CD4-positive, CD25-positive, alpha-beta regulatory T cell (primary cell): ENCODE results near the gene NT5DC4. TPM values are rescaled to one million over a fixed set of nuclear protein-coding genes. Genes with fewer than 3 reads are reported as not detected.
"Not testable (repeated sequence)": the region's sequence is repeated elsewhere in the genome, so short reads cannot be mapped to it uniquely, and the experiment has no call there.

Source experiments
- ATAC-seq, 2 donors: fragments of 150-1000 bp; cut with Tn5 transposase; one replicate each; pipeline ENCODE4 v1.10.0; 2021; ENCODE audit warnings: low read depth in 2 of 2, moderate number of reproducible peaks in 2 of 2, moderate library complexity in 1 of 2
- DNase-seq, 3 donors: peaks; one replicate each; pipeline versions ENCODE4 v3.0.0 to v3.0.0-alpha.2; 2012 to 2022; ENCODE audit warnings: mixed read lengths in 1 of 3
- H3K27ac ChIP-seq: one replicate; pipeline ENCODE4 v1.7.0; 2013; ENCODE audit warnings: mild to moderate bottlenecking, low read length; ENCODE audit not compliant: insufficient read depth, poor library complexity, severe bottlenecking
- H3K27me3 ChIP-seq: one replicate; pipeline ENCODE4 v1.7.0; 2013; ENCODE audit warnings: low read length; ENCODE audit not compliant: control insufficient read depth, insufficient read depth
- H3K36me3 ChIP-seq: one replicate; pipeline ENCODE4 v1.7.0; 2013; ENCODE audit warnings: mild to moderate bottlenecking, low read length, moderate library complexity; ENCODE audit not compliant: control insufficient read depth, insufficient read depth
- H3K4me1 ChIP-seq: 2 replicates; pipeline ENCODE4 v1.7.0; 2013; ENCODE audit warnings: mild to moderate bottlenecking, low read length; ENCODE audit not compliant: insufficient read depth, control insufficient read depth, poor library complexity, severe bottlenecking
- H3K4me3 ChIP-seq: one replicate; pipeline ENCODE4 v1.7.0; 2013; ENCODE audit warnings: low read depth, mild to moderate bottlenecking, low read length, moderate library complexity
- H3K9me3 ChIP-seq, 2 experiments: 1 replicate in 1 of 2; 2 replicates in 1 of 2; pipeline ENCODE4 v1.7.0; 2013; ENCODE audit warnings: low read length in 2 of 2, mild to moderate bottlenecking in 1 of 2, moderate library complexity in 1 of 2; ENCODE audit not compliant: control insufficient read depth in 2 of 2
- H3K27ac Mint-ChIP-seq, 3 donors: one replicate each; pipeline ENCODE4 v1.8.0; 2020 to 2022; ENCODE audit warnings: mild to moderate bottlenecking in 3 of 3, mixed read lengths in 3 of 3, moderate library complexity in 2 of 3
- H3K27me3 Mint-ChIP-seq: one replicate; pipeline ENCODE4 v1.8.0; 2022; ENCODE audit warnings: mild to moderate bottlenecking, mixed read lengths
- H3K36me3 Mint-ChIP-seq: one replicate; pipeline ENCODE4 v1.8.0; 2020; ENCODE audit warnings: mixed read lengths
- H3K4me1 Mint-ChIP-seq, 4 donors: one replicate each; pipeline ENCODE4 v1.8.0; 2020 to 2022; ENCODE audit warnings: mixed read lengths in 4 of 4, mild to moderate bottlenecking in 1 of 4
- H3K4me3 Mint-ChIP-seq, 4 donors: one replicate each; pipeline ENCODE4 v1.8.0; 2020 to 2022; ENCODE audit warnings: mild to moderate bottlenecking in 4 of 4, mixed read lengths in 4 of 4, moderate library complexity in 3 of 4
- H3K9me3 Mint-ChIP-seq, 7 donors: one replicate each; pipeline ENCODE4 v1.8.0; 2020 to 2022; ENCODE audit warnings: mixed read lengths in 7 of 7, mild to moderate bottlenecking in 3 of 7, moderate library complexity in 2 of 7
- polyA plus RNA-seq, 4 donors: library from polyadenylated mRNA; unstranded; fragments of 300-500 nt; fragmentation: Illumina TruSeq; gene quantifications; one replicate each; pipeline ENCODE4 v1.2.3, GENCODE V29; 2021
- total RNA-seq: library from RNA; stranded (reverse); gene quantifications from one replicate; pipeline ENCODE4 v1.2.3, GENCODE V29; 2022

Gene NT5DC4
- total and polyA plus RNA-seq, 5 donors from 2014 or later, result not detected

GRCh38 chr2:112705575-112705974 lies 15.2 kb upstream of the NT5DC4 start:
- Histone ChIP-seq H3K36me3 (no peaks in the 10 kb centered on the region), H3K4me1 (peaks cover 5% of the 10 kb centered on the region), H3K9me3 (no peaks in the 10 kb centered on the region), H3K27me3 (peaks cover 2% of the 10 kb centered on the region), H3K27ac (no peak overlapping the region), H3K4me3 (no peak overlapping the region)
- ATAC-seq (no peak), DNase-seq (no peak)
- Mint-ChIP-seq H3K4me3 (no peak overlapping the region), H3K27me3 (peaks cover 29% of the 10 kb centered on the region), H3K36me3 (no peaks in the 10 kb centered on the region), H3K27ac (no peak overlapping the region), H3K4me1 (peaks cover 6 to 26% (median 10%) of the 10 kb centered on the region in 4 donors), H3K9me3 (no peaks in the 10 kb centered on the region)

GRCh38 chr2:112706170-112706664 lies 14.6 kb upstream of the NT5DC4 start:
- H3K27ac ChIP-seq, result no peak overlapping the region

GRCh38 chr2:112706947-112707346 lies 13.9 kb upstream of the NT5DC4 start:
- not testable (repeated sequence) for H3K9me3 Mint-ChIP-seq, ATAC-seq, DNase-seq, H3K4me3 ChIP-seq, H3K27ac ChIP-seq, H3K4me3 Mint-ChIP-seq, H3K36me3 Mint-ChIP-seq, H3K27me3 ChIP-seq, H3K27ac Mint-ChIP-seq, H3K9me3 ChIP-seq, H3K36me3 ChIP-seq, H3K4me1 ChIP-seq
- H3K4me1 Mint-ChIP-seq, result peaks cover 6 to 26% (median 10%) of the 10 kb centered on the region in 4 donors
- H3K27me3 Mint-ChIP-seq, result peaks cover 33% of the 10 kb centered on the region

More at GRCh38 chr2:112706170-112706664, 14.6 kb upstream of the NT5DC4 start:
- Mint-ChIP-seq H3K4me3 (no peak overlapping the region), H3K9me3 (peaks cover 0 to 2% (median 0%) of the 10 kb centered on the region in 7 donors), H3K4me1 (peaks cover 6 to 26% (median 10%) of the 10 kb centered on the region in 4 donors), H3K27ac (no peak overlapping the region), H3K27me3 (peaks cover 31% of the 10 kb centered on the region), H3K36me3 (no peaks in the 10 kb centered on the region)
- Histone ChIP-seq H3K9me3 (no peaks in the 10 kb centered on the region), H3K4me3 (no peak overlapping the region), H3K27me3 (no peaks in the 10 kb centered on the region), H3K4me1 (peaks cover 5% of the 10 kb centered on the region), H3K36me3 (no peaks in the 10 kb centered on the region)
- ATAC-seq (peak; percentile 61 to 69), DNase-seq (peak in 1 of 3 donors; percentile 77)

GRCh38 chr2:112708968-112709367 lies 11.9 kb upstream of the NT5DC4 start:
- no peak overlapping the region for H3K4me3 ChIP-seq

GRCh38 chr2:112709703-112710102 lies 11.1 kb upstream of the NT5DC4 start:
- Mint-ChIP-seq H3K9me3 (peaks cover 0 to 2% (median 0%) of the 10 kb centered on the region in 7 donors), H3K36me3 (no peaks in the 10 kb centered on the region), H3K4me1 (peaks cover 5 to 26% (median 10%) of the 10 kb centered on the region in 4 donors), H3K27me3 (peaks cover 28% of the 10 kb centered on the region), H3K4me3 (peak overlapping the region in 1 of 4 donors; percentile 44), H3K27ac (peak overlapping the region in 1 of 3 donors; percentile 22)
- Histone ChIP-seq H3K4me1 (peaks cover 5% of the 10 kb centered on the region), H3K4me3 (no peak overlapping the region), H3K36me3 (no peaks in the 10 kb centered on the region), H3K9me3 (no peaks in the 10 kb centered on the region), H3K27me3 (no peaks in the 10 kb centered on the region), H3K27ac (no peak overlapping the region)
- no peak for ATAC-seq
- DNase-seq, result no peak

More at GRCh38 chr2:112708968-112709367, 11.9 kb upstream of the NT5DC4 start:
- H3K4me1 Mint-ChIP-seq, result peaks cover 6 to 26% (median 10%) of the 10 kb centered on the region in 4 donors
- H3K27ac Mint-ChIP-seq, result no peak overlapping the region
- peaks cover 0 to 2% (median 0%) of the 10 kb centered on the region in 7 donors for H3K9me3 Mint-ChIP-seq
- Histone ChIP-seq H3K36me3 (no peaks in the 10 kb centered on the region), H3K9me3 (no peaks in the 10 kb centered on the region), H3K4me1 (peaks cover 5% of the 10 kb centered on the region), H3K27ac (no peak overlapping the region), H3K27me3 (no peaks in the 10 kb centered on the region)
- no peaks in the 10 kb centered on the region for H3K36me3 Mint-ChIP-seq
- no peak overlapping the region for H3K4me3 Mint-ChIP-seq
- no peak for ATAC-seq
- DNase-seq, result no peak
- peaks cover 32% of the 10 kb centered on the region for H3K27me3 Mint-ChIP-seq

- peaks cover 26% of the 10 kb centered on the region for H3K27me3 Mint-ChIP-seq
- no peak overlapping the region for H3K4me3 Mint-ChIP-seq
These were observed 9.7 kb upstream of the NT5DC4 start for GRCh38 chr2:112710956-112711750.

GRCh38 chr2:112712465-112712864 lies 8.4 kb upstream of the NT5DC4 start:
- Mint-ChIP-seq H3K4me3 (peak overlapping the region in 1 of 4 donors; percentile 41), H3K9me3 (peaks cover 0 to 5% (median 2%) of the 10 kb centered on the region in 7 donors), H3K36me3 (no peaks in the 10 kb centered on the region), H3K27me3 (peaks cover 19% of the 10 kb centered on the region), H3K27ac (no peak overlapping the region), H3K4me1 (peaks cover 0 to 14% (median 5%) of the 10 kb centered on the region in 4 donors)
- H3K36me3 ChIP-seq, result no peaks in the 10 kb centered on the region
- no peaks in the 10 kb centered on the region for H3K27me3 ChIP-seq
- H3K4me1 ChIP-seq, result peaks cover 5% of the 10 kb centered on the region
- ATAC-seq (no peak), DNase-seq (no peak)
- H3K27ac ChIP-seq, result no peak overlapping the region
- no peak overlapping the region for H3K4me3 ChIP-seq
- H3K9me3 ChIP-seq, result no peaks in the 10 kb centered on the region

More at GRCh38 chr2:112710956-112711750, 9.7 kb upstream of the NT5DC4 start:
- H3K4me1 Mint-ChIP-seq, result peaks cover 3 to 21% (median 10%) of the 10 kb centered on the region in 4 donors
- H3K36me3 ChIP-seq, result no peaks in the 10 kb centered on the region
- no peak overlapping the region for H3K4me3 ChIP-seq
- H3K27me3 ChIP-seq, result no peaks in the 10 kb centered on the region
- H3K4me1 ChIP-seq, result peaks cover 5% of the 10 kb centered on the region
- no peaks in the 10 kb centered on the region for H3K36me3 Mint-ChIP-seq
- H3K27ac ChIP-seq, result no peak overlapping the region
- no peak overlapping the region for H3K27ac Mint-ChIP-seq
- ATAC-seq (no peak), DNase-seq (no peak)
- peaks cover 0 to 3% (median 0%) of the 10 kb centered on the region in 7 donors for H3K9me3 Mint-ChIP-seq
- no peaks in the 10 kb centered on the region for H3K9me3 ChIP-seq
